NCI-H146 (cell line): ENCODE measurements around the gene SLC25A39.
"Not testable (repeated sequence)": the region's sequence is repeated elsewhere in the genome, so short reads cannot be mapped to it uniquely, and the experiment has no call there.

Source experiments
- DNase-seq: peaks from one replicate; lab custom pipeline; 2025; lab: John Stamatoyannopoulos, UW

Gene SLC25A39

GRCh38 chr17:44353672-44354331 lies 29.2 kb upstream of the SLC25A39 start:
- DNase-seq, result no peak

- DNase-seq, result no peak
Measured at GRCh38 chr17:44352828-44353671, 28.4 kb upstream of the SLC25A39 start.

GRCh38 chr17:44351961-44352827 lies 27.6 kb upstream of the SLC25A39 start:
- DNase-seq, result no peak

GRCh38 chr17:44351464-44351863 lies 26.8 kb upstream of the SLC25A39 start:
- no peak for DNase-seq

GRCh38 chr17:44350733-44351226 lies 26.2 kb upstream of the SLC25A39 start:
- peak; percentile 44 for DNase-seq

GRCh38 chr17:44349553-44350070 lies 25.0 kb upstream of the SLC25A39 start:
- DNase-seq, result no peak

- no peak for DNase-seq
Measured at GRCh38 chr17:44348988-44349364, 24.4 kb upstream of the SLC25A39 start.

- no peak for DNase-seq
Measured at GRCh38 chr17:44348234-44348987, 23.8 kb upstream of the SLC25A39 start.

- not testable (repeated sequence) for DNase-seq
Measured at GRCh38 chr17:44347206-44348055, 22.8 kb upstream of the SLC25A39 start.

- no peak for DNase-seq
Measured at GRCh38 chr17:44346064-44346844, 21.6 kb upstream of the SLC25A39 start.

- DNase-seq, result peak; percentile 74
Measured at GRCh38 chr17:44345454-44346026, 20.9 kb upstream of the SLC25A39 start.

GRCh38 chr17:44344939-44345453 lies 20.4 kb upstream of the SLC25A39 start, which contains the start of gene GRN:
Gene GRN, plus strand, starts transcription at chr17:44345302. Its CDS starts 3,863 bp downstream, at chr17:44349165.
- peak; percentile 98 for DNase-seq

- no peak for DNase-seq
Measured at GRCh38 chr17:44343510-44344209, 19.0 kb upstream of the SLC25A39 start.

GRCh38 chr17:44340553-44340952 lies 15.9 kb upstream of the SLC25A39 start:
- not testable (repeated sequence) for DNase-seq

- DNase-seq, result no peak
Measured at GRCh38 chr17:44338702-44339101, 14.1 kb upstream of the SLC25A39 start.

GRCh38 chr17:44335968-44336367 lies 11.3 kb upstream of the SLC25A39 start:
- no peak for DNase-seq

GRCh38 chr17:44335564-44335963 lies 10.9 kb upstream of the SLC25A39 start:
- DNase-seq, result no peak

GRCh38 chr17:44334727-44335126 lies 10.1 kb upstream of the SLC25A39 start:
- no peak for DNase-seq
